ENCODE data around the gene SRRM5. TPM values are rescaled to one million over a fixed set of nuclear protein-coding genes. Genes with fewer than 3 reads are reported as not detected.

Gene SRRM5, protein sequence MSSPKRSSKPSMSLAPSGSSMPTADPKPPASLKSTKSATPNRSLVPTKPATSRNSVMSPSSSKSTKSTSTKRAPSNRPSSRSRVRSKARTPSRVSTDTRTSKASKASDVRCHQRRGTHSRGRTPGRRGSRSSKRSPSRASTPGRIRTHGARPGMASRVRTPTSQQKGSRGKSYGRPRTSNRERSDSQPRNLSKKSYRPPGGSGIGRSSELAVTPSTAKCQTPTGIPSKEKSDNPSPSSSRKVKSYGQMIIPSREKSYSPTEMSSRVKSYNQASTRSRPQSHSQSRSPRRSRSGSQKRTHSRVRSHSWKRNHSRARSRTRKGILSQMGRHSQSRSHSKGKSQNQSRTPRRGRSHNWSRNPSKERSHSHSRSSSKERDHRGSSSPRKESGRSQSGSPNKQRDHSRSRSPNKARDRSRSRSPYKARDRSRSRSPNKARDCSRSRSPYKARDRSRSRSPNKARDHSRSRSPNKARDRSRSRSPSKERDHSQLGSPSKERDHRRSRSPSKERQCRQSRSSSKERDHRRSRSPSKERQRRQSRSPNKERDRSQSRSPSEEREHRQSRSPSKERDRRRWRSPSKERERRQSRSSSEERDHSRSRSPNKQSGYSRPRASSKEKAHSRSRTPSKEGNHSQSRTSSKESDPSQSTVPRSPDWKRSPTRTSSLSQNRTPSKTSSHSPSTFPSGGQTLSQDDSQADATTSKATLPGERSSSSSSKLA
- 1 to 10 TPM in 2 of 3 donors, under 1 TPM in 1; 0.48 to 2.5 (median 1.8) TPM for polyA plus RNA-seq (ENCODE audit: insufficient read length in 3 of 3)
- long read RNA-seq, donor 1, partial matches to known transcripts, result 0 of 17 reads
- long read RNA-seq, donor 1, other reads (novel, unspliced or antisense), result 15 of 17 reads
- long read RNA-seq, donor 2, partial matches to known transcripts, result 0 of 2 reads
- long read RNA-seq, donor 2, other reads (novel, unspliced or antisense), result 0 of 2 reads
- long read RNA-seq, donor 3, partial matches to known transcripts, result 0 of 1 reads
- long read RNA-seq, donor 3, other reads (novel, unspliced or antisense), result 0 of 1 reads
- long read RNA-seq, donor 4, partial matches to known transcripts, result 317 of 323 reads
- long read RNA-seq, donor 4, other reads (novel, unspliced or antisense), result 5 of 323 reads
- long read RNA-seq, donor 5, result 0 reads
- long read RNA-seq, donor 6, partial matches to known transcripts, result 0 of 2 reads
- long read RNA-seq, donor 6, other reads (novel, unspliced or antisense), result 0 of 2 reads
- long read RNA-seq, donor 7, partial matches to known transcripts, result 0 of 3 reads
- long read RNA-seq, donor 7, other reads (novel, unspliced or antisense), result 0 of 3 reads
- long read RNA-seq, donor 8, partial matches to known transcripts, result 13 of 72 reads
- long read RNA-seq, donor 8, other reads (novel, unspliced or antisense), result 59 of 72 reads
- long read RNA-seq, donor 9, partial matches to known transcripts, result 0 of 2 reads
- long read RNA-seq, donor 9, other reads (novel, unspliced or antisense), result 0 of 2 reads
- long read RNA-seq, donor 10, partial matches to known transcripts, result 220 of 221 reads
- long read RNA-seq, donor 10, other reads (novel, unspliced or antisense), result 0 of 221 reads
- long read RNA-seq, donor 11, partial matches to known transcripts, result 0 of 1 reads
- long read RNA-seq, donor 11, other reads (novel, unspliced or antisense), result 0 of 1 reads
- long read RNA-seq, donor 12, partial matches to known transcripts, result 0 of 1 reads
- long read RNA-seq, donor 12, other reads (novel, unspliced or antisense), result 0 of 1 reads
- long read RNA-seq, donor 13, result 0 reads
- long read RNA-seq, donor 14, result 0 reads
- long read RNA-seq, donor 15, partial matches to known transcripts, result 0 of 2 reads
- long read RNA-seq, donor 15, other reads (novel, unspliced or antisense), result 0 of 2 reads
- long read RNA-seq, donor 16, partial matches to known transcripts, result 224 of 230 reads
- long read RNA-seq, donor 16, other reads (novel, unspliced or antisense), result 5 of 230 reads

DNA sequence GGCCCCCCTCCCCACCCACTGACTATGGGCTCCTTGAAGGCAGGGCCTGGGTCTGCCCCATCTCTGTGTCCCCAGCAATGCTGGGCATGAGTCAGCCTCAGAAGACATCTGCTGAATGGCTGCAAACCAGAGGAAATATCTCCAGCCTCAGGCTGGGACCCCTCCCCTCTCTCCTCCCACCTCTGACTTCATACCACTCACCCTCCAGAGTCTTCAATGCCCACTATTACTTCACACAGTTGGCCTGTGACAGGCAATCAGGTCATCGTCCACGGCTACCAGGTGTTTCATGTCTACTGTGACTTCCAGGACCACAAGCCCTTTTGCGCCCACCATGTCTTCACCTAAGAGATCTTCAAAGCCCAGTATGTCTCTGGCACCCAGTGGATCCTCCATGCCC, at the start of gene SRRM5:
SRRM5 (plus strand) TSS at position 301 of the 400 bp plus-strand sequence; CDS start at position 335, 34 bp downstream.
- no peak for DNase-seq

DNA sequence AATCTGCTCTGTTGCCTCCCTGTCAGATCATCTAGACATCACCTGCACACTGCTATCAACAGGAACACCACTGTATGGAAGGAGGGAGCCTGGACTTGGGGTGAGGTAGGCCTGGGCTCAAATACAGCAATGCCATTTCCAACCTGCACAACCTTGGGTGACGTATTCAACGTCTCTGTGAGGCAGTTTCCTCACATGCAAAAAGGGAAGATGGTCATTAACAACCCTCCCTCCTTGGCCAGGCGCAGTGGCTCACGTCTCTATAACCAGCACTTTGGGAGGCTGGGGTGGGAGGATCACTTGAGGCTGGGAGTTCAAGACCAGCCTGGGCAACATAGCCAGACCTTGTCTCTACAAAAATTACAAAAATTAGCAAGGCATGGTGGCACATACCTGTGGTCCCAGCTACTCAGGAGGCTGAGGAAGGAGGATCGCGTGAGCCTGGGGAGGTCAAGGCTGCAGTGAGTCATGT, 49.6 kb upstream of the SRRM5 start:
- no peak for DNase-seq

DNA sequence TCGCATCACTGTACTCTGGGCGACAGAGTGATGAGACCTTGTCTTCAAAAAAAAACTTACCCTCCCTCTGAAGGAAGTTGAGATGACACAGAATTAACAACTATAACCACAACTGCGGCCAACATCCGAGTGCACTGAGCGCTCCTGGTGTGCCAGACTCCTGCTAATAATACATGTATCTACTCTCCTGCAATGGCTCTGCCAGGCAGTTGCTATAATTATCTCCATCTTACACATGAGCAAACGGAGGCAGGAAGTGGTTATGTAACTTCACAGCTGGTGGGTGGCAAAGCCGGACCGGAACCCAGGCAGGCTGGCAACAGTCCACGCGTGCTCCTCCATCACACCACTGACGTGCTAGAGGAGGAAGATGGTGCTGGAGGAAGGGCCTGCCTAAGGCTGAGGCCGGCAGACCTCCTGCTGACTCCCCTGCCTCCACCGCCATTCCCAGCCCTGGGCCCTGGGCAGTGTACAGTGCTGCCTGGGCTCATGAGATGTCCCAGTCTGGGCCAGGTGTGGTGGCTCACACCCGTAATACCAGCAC, 49.1 kb upstream of the SRRM5 start:
- DNase-seq, result no peak

DNA sequence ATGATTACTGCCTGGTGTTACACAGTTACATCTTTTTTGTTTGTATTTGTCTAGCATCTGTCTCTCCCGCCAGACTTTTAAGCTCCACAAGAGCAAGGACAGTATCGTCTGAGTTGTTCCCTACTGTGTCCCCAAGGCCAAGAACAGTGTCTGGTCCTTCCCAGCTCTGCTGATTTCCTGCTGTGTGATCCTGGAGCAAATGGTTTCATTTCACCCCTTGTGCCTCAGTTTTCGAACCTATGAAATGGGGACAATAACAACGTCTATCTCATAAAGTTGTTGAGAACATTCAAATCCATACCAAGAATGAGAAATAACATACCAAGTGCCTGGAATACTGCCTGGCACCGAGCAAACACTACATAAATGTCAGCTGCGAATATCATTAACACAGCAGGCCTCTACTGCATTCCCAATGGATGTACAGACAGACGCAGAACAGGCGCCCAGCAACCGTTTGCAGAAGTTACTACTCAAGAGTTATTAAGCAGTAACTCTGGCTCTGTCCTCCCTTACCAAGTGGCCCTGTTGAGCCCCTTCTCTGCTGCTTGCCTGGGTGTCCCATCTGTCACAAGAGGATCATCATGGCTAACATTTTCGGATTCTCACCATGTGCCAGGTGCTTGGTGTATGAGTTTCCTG, 48.0 kb upstream of the SRRM5 start:
- no peak for DNase-seq

DNA sequence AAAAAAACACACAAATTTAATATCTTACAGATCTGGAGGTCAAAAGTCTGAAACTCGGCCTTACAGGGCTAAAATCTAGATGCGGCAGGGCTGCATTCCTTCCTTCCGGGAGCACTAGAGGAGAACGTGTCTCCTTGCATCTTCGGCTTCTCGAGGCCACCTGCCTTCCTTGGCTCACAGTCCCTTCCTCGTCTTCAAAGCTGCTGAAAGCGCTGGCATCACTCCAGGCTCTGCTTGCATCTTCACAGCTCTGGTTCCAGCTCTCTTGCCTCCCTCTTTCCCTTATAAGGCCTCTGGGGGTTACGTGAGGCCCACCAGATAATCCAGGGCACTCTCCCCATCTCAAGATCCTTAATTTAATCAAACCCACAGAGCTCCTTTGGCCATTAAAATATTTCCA, 47.1 kb upstream of the SRRM5 start:
- DNase-seq, result no peak

DNA sequence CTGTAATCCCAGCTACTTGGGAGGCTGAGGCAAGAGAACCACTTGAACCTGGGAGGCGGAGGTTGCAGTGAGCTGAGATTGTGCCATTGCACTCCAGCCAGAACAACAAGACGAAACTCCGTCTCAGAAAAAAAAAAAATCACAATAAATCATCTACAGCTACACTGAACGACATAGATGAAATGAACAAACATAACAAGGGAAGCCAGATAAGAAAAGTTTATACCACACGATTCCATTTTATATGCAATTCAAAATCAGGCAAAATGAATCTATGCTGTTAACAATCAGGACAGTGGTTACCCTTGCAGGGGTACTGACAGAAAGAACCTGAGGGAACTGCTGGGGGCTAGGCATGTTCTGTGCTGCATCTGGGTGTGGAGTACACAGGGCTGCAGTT, 42.2 kb upstream of the SRRM5 start:
- no peak for DNase-seq

DNA sequence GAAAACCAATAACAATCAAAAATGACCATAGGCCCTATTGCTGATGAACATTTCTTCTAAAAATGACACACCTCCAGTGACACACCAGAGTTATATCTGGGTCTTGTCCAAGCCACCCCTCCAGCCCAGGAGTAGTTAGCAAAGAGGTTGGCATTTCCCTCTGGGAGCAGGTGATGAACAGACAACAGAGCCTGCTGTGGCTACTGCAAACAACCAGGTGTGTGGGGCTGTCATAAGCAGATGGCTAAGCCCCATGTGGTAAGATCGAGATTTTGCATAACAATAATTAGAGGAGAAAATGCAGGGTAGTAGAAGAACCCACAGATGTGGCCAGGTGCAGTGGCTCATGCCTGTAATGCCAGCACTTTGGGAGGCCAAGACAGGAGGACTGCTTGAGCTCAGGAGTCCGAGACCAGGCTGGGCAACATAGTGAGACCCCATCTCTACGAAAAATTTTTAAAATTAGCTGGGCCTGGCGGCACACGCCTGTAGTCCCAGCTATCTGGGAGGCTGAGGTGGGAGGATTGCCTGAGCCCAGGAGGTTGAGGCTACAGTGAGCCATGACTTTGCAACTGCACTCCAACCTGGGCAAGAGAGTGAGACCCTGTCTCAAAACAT, 41.6 kb upstream of the SRRM5 start:
- DNase-seq, result no peak

DNA sequence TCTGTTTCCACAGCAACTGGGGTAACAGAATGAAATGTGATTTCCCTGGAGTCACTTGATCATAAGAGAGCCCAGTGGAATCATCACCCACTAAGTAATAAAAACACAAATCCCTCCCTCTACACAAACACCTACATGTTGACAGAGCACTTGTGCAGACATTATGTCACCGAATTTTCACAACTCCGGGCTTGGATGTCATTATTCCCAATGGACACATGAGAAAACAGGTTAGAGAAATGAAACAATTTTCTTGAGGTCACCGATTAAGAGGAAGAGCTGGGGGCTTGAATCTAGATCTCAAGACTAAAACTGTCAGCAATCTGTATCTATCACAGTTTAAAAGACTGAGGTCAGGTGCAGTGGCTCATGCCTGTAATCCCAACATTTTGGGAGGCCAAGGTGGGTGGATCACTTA, 39.7 kb upstream of the SRRM5 start:
- no peak for DNase-seq

DNA sequence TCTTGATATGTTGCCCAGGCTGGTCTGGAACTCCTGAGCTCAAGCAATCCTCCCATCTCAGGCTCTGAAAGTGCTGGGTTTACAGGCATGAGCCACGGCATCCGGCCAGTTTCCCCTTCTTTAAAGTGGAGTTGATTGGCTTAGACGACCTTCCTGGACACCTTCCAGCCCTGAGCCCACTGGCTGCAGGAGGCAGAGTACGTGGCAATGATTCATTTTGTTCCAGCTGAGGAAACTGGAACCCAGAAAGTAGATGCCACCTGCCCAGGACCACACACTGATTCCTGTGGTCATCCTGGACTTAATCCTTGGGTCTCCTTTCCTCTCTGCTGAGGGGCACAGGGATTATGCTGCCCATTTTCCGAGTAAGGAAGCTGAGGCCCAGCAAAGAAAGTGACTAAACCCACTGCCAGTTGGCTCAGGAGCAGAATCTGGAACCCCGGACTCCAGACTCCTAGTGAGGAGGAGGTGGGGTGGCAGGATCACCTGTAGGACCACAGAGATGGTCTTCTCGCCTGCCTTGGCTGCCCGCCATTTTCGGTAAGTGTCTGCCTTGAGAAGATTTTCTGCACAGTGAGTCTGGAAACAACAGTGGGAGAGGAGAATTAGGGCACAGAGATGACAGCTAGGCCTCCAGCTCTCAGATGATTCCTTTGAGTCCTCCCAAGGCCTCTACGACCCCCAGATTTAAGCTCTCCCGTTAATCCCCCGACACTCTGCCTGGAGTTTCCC, 37.3 kb upstream of the SRRM5 start:
- DNase-seq, result no peak

DNA sequence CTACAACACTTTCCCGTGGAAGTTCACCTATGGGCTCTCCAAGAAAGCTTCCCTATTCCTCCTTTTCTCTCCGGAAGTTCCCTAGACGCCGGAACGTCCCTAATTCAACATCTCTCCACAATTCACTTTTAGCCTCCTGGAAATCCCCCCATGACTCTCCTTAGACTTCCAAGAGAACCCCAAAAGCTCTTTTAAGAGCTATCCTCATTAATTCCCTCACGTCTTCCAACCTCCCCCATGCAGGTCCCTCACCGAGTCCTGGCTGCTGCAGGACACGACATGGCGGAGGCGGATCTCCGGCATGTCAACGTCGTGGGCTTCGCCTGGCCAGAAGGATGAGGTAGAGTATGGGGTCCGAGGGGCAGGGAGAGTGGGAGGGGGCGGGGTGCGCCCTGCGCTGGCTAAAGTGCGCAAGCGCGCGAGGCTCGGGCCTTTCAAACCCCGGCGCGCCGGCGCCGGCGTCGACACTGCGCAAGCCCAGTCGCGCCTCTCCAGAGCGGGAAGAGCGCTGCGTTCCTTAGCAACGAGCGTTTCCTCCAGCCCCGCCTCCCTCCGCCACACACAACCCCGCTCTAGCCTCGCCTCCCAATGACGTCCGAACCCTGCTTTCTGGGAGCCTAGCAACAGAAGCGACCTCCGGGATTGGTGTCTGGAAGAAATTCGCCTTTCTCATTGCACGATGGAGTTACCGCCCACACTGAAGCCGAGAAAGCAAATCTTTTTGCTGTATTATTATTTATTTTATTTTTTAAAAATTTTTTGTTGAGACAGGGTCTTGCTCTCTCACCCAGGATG, 36.5 kb upstream of the SRRM5 start, which contains the start of the genes PINLYP and XRCC1:
PINLYP (plus strand) TSS at position 646 of the 795 bp plus-strand sequence. CDS start 1,391 bp downstream, outside the sequence.
XRCC1 (minus strand) TSS at position 372 of the 795 bp plus-strand sequence; CDS start at position 303, 69 bp downstream.
- peak; percentile 99 for DNase-seq

DNA sequence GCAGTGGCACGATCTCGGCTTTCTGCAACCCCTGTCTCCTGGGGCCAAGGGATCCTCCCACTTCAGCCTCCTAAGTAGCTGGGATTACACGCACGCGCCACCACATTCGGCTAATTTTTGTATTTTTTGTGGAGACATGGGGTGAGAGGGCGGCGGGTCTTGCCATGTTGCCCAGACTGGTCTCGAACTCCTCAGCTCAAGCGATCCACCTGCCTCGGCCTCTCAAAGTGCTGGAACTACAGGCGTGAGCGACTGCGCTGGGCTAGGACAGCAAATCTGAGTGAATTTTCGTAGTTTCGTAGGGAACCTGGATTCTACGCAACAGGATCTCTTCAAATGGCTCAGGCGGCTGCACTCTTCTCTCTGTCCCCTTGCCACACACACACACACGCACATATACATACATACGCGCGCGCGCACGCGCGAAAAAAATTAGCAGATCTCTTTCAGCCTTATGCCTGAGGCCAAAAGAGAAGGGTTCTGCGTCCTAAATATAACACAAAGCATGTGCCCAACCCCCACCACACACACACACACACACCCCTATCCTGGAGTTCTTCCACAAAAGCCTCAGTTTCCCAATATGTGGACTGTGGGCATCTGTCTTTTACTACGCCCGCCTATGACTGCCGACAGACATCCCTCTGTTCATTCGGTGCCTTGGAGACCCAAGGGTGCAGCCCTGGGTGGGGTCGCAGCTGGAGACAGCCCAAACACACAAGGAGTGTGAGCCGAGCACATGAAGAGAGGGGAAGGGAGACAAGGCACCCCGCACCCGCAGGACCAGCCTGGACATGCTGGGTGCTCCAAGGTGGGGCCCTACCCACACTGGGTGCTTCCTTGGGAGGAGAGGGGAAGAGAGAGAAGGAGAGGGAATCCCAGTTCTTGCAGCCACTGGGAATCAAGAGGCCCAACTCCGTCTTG, 35.7 kb upstream of the SRRM5 start:
- no peak for DNase-seq

DNA sequence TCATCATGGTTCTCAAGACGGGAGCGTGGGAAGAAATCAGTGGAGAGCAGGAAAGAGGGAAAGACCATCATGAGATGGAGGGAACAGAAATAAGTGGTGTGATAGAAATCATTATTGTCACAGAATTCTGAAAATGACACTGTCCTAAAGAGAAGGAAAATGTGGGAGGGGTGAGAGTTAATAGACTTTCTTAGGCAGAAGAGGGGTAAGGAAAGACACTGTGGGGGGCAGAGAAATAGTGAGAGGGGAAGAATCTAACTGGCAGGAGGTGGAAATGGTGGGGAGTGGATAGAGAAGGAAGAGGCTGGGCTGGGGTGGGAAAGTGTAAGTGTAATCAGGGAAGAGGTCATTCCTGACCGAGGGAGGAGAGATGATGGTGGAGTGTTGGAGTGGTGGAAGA, 33.1 kb upstream of the SRRM5 start:
- no peak for DNase-seq

DNA sequence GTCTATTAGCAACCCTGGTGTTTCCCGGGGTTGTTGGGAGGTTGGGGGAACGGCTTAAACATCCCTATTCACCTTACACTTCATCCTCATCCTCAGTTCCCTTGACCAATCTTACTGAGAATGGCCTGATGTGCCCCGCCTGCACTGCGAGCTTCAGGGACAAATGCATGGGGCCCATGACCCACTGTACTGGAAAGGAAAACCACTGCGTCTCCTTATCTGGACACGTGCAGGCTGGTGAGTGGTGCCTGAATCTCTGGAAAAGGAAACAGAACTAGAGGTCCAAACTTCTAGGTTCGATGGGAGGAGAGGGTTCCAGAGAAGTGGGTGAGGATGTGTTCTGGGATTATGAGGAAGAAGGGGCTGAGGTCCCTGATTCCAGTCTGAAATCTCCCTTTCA, 30.4 kb upstream of the SRRM5 start:
- no peak for DNase-seq

DNA sequence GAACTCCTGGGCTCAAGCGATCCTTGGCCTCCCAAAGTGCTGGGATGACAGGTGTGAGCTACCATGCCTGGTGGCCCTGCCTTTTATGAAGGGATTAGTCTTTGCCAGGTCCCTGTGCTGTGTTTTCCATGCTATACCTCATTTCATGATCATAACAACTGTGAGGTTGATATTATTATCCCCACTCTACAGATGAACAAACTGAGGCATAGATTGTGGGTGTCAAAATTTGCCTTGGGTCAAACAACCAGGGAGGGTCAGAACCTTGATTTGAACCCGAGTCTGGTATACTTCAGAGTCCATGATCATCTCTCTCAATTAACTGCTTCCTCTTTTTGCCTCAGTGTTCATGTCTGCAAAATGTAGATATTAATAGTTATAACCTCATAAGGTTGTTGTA, 29.4 kb upstream of the SRRM5 start:
- DNase-seq, result no peak

DNA sequence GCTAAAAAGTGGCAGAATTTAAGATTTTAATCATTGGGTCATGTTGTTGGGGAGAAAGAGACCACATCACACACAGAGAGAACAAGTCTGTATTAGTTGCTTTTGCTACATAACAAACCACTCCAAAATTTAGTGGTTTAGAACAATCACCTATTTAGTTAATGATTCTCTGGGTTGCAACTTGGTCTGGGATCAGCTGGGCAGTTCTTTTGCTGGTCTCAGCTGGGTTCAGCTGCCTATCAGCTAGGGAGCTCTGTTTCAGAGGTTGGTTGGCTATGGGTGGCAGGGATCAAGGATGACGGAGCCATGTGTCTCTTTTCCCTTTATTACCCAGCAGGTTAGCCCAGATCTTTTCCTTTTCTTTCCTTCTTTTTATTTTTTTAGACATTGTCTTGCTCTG, 27.4 kb upstream of the SRRM5 start:
- no peak for DNase-seq

DNA sequence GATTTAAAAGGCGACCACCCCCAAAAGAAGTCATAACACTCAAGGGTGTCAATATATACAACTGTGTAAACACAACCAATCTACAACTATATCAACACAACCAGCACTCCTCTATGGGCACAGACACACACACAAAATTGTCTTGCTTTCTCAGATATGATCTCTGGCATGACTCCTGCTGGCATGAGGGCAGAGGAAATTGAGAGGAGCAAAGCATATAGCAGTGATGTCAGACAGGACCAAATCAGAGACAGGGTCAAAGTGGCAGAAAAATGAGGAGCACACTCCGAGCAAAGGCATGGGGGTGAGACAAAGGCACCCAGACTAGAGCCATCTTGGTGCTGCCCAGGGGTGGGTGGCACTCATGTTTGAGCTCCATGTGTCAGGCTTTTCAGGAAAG, 25.5 kb upstream of the SRRM5 start:
- no peak for DNase-seq
